IMR-90 (cell line): Measurements from ENCODE around the gene PDZD8. TPM values are rescaled to one million over a fixed set of nuclear protein-coding genes. Genes with fewer than 3 reads are reported as not detected.

ENCODE experiments used
- ATAC-seq: fragments of 200-7000 bp; cut with Tn5 transposase; 2 replicates; pipeline ENCODE4 v1.9.1; 2020; ENCODE audit warnings: low read depth, mild to moderate bottlenecking, moderate library complexity
- BruUV-seq: library from RNA; stranded (reverse); fragments of 400-500 nt; replicated peaks from 2 replicates; lab custom pipeline; 2021; lab: Mats Ljungman, UMichigan
- CTCF ChIA-PET: fragments of 300-600 bp; formaldehyde crosslinking; extraction: SDS; loops from one replicate; lab custom pipeline; 2021; ENCODE audit warnings: antibody characterized with exemption; lab: Yijun Ruan, JAX
- POLR2A ChIA-PET: fragments of 300-600 bp; sonication (Branson Sonifier 250); formaldehyde crosslinking; loops from one replicate; lab custom pipeline; 2022; ENCODE audit warnings: antibody characterized with exemption; ENCODE audit not compliant: unreplicated experiment; lab: Charles Lee
- DNase-seq: peaks from one replicate; pipeline ENCODE4 v3.0.0; 2013
- H2AFZ ChIP-seq: replicated peaks from 2 replicates; pipeline ENCODE3; 2013; ENCODE audit warnings: low read length, mild to moderate bottlenecking; ENCODE audit not compliant: poor library complexity
- H2AK5ac ChIP-seq: 2 replicates; pipeline ENCODE4 v1.6.1; 2013; ENCODE audit warnings: low read depth, low read length, inconsistent platforms
- H2AK9ac ChIP-seq: replicated peaks from 2 replicates; pipeline ENCODE3; 2013; ENCODE audit warnings: mild to moderate bottlenecking, low read depth, low read length, moderate library complexity; ENCODE audit not compliant: poor library complexity
- H2BK120ac ChIP-seq: 2 replicates; pipeline ENCODE4 v1.6.1; 2013; ENCODE audit warnings: low read depth, low read length, inconsistent platforms
- H2BK15ac ChIP-seq: 3 replicates; pipeline ENCODE4 v1.6.1; 2013; ENCODE audit warnings: low read depth, low read length, inconsistent platforms
- H2BK20ac ChIP-seq: 2 replicates; pipeline ENCODE4 v1.6.1; 2013; ENCODE audit warnings: low read depth, mild to moderate bottlenecking, inconsistent platforms, low read length, moderate library complexity
- H2BK5ac ChIP-seq: 2 replicates; pipeline ENCODE4 v1.6.1; 2013; ENCODE audit warnings: mild to moderate bottlenecking, low read depth, low read length, inconsistent platforms; ENCODE audit not compliant: poor library complexity, severe bottlenecking
- H3K14ac ChIP-seq: replicated peaks from 2 replicates; pipeline ENCODE4 v1.6.1; 2013; ENCODE audit warnings: low read depth, low read length, inconsistent platforms
- H3K18ac ChIP-seq: 2 replicates; pipeline ENCODE4 v1.6.1; 2013; ENCODE audit warnings: low read depth, low read length, control low read depth
- H3K23ac ChIP-seq: 2 replicates; pipeline ENCODE4 v1.6.1; 2013; ENCODE audit warnings: low read depth, low read length, inconsistent platforms
- H3K27ac ChIP-seq: 2 replicates; pipeline ENCODE4 v1.5.1; 2013; ENCODE audit warnings: mild to moderate bottlenecking, control low read depth, low read length; ENCODE audit not compliant: insufficient read depth
- H3K27me3 ChIP-seq: 2 replicates; pipeline ENCODE4 v1.6.1; 2013; ENCODE audit warnings: low read length; ENCODE audit not compliant: control insufficient read depth, insufficient read depth
- H3K36me3 ChIP-seq: 2 replicates; pipeline ENCODE4 v1.6.1; 2013; ENCODE audit warnings: low read length, mixed read lengths; ENCODE audit not compliant: control insufficient read depth, insufficient read depth
- H3K4ac ChIP-seq: 2 replicates; pipeline ENCODE4 v1.6.1; 2013; ENCODE audit warnings: low read depth, low read length, inconsistent platforms
- H3K4me1 ChIP-seq: 2 replicates; pipeline ENCODE4 v1.6.1; 2013; ENCODE audit warnings: low read length, mixed read lengths; ENCODE audit not compliant: control insufficient read depth, insufficient read depth
- H3K4me2 ChIP-seq: 2 replicates; pipeline ENCODE4 v1.6.1; 2013; ENCODE audit warnings: low read depth, mild to moderate bottlenecking, control low read depth, low read length, moderate library complexity
- H3K4me3 ChIP-seq: 2 replicates; pipeline ENCODE4 v1.5.1; 2013; ENCODE audit warnings: low read depth, mild to moderate bottlenecking, control low read depth, low read length, moderate library complexity; ENCODE audit not compliant: insufficient read depth
- H3K56ac ChIP-seq: 2 replicates; pipeline ENCODE4 v1.6.1; 2013; ENCODE audit warnings: low read length, inconsistent platforms; ENCODE audit not compliant: insufficient read depth; ENCODE audit errors: extremely low read depth
- H3K79me1 ChIP-seq, 2 experiments: 2 replicates each; pipeline ENCODE4 v1.6.1; 2013; ENCODE audit warnings: low read length in 2 of 2, inconsistent platforms in 1 of 2, low read depth in 1 of 2
- H3K9ac ChIP-seq: 2 replicates; pipeline ENCODE4 v1.6.1; 2013; ENCODE audit warnings: low read depth, low read length, control low read depth
- H3K9me1 ChIP-seq: 2 replicates; pipeline ENCODE4 v1.6.1; 2013; ENCODE audit warnings: low read length, inconsistent platforms; ENCODE audit not compliant: insufficient read depth
- H3K9me3 ChIP-seq: 2 replicates; pipeline ENCODE4 v1.6.1; 2013; ENCODE audit warnings: low read length; ENCODE audit not compliant: control insufficient read depth, insufficient read depth
- H4K20me1 ChIP-seq: 2 replicates; pipeline ENCODE4 v1.6.1; 2013; ENCODE audit warnings: low read length, inconsistent platforms; ENCODE audit not compliant: insufficient read depth
- H4K5ac ChIP-seq: 2 replicates; pipeline ENCODE4 v1.6.1; 2013; ENCODE audit warnings: mild to moderate bottlenecking, low read depth, low read length, control low read depth
- H4K8ac ChIP-seq, 2 experiments: 2 replicates each; pipeline ENCODE4 v1.6.1; 2013; ENCODE audit warnings: low read depth in 2 of 2, low read length in 2 of 2, control low read depth in 1 of 2, inconsistent platforms in 1 of 2
- H4K91ac ChIP-seq: 2 replicates; pipeline ENCODE4 v1.6.1; 2013; ENCODE audit warnings: low read depth, low read length, inconsistent platforms; ENCODE audit not compliant: insufficient read depth
- CHD1 ChIP-seq: IDR thresholded peaks from 2 replicates; pipeline ENCODE4 v1.6.1; 2012; ENCODE audit warnings: low read depth, low read length, improper control_type of control experiment
- MAZ ChIP-seq: IDR thresholded peaks from 2 replicates; pipeline ENCODE4 v1.6.1; 2012; ENCODE audit warnings: low read depth, mild to moderate bottlenecking, low read length, improper control_type of control experiment, moderate library complexity, borderline replicate concordance
- NFE2L2 ChIP-seq: fragments of 150-350 bp; IDR thresholded peaks from 2 replicates; pipeline ENCODE4 v1.6.1; 2016; ENCODE audit warnings: low read depth, mild to moderate bottlenecking, low read length
- RCOR1 ChIP-seq: IDR thresholded peaks from 2 replicates; pipeline ENCODE4 v1.6.1; 2012; ENCODE audit warnings: mild to moderate bottlenecking, low read length, improper control_type of control experiment; ENCODE audit not compliant: insufficient replicate concordance
- WGBS, 2 experiments: methylation state at CpG; one replicate each; pipeline versions ENCODE4 v1.1.5 to v1.1.7; 2013; ENCODE audit warnings: missing lambda C conversion rate in 2 of 2; ENCODE audit not compliant: insufficient read length in 1 of 2; ENCODE audit errors: extremely low coverage in 2 of 2; 5-methylcytosine and 5-hydroxymethylcytosine counted together
- dilution Hi-C: fragments of 300-500 bp; cut with HindIII; formaldehyde crosslinking; loops from one replicate; pipeline ENCODE4 v1.14.3; 2018; ENCODE audit warnings: low sequenced_read_pairs; ENCODE audit not compliant: unreplicated experiment
- in situ Hi-C: fragments of 300-500 bp; cut with MboI; formaldehyde crosslinking; loops from 3 replicates; pipeline ENCODE4 v1.14.3; 2019; ENCODE audit warnings: low sequenced_read_pairs, inconsistent platforms, mixed read lengths
- intact Hi-C: fragments of 100-400 bp; cut with micrococcal nuclease; formaldehyde crosslinking; loops from 2 replicates; pipeline ENCODE4 v1.10.0; 2022
- polyA plus RNA-seq, 3 experiments: library from polyadenylated mRNA; depleted of rRNA; stranded (reverse); fragments of >200 nt; gene quantifications; 2 replicates each; pipeline ENCODE4 v1.2.3, GENCODE V29; 2012; ENCODE audit warnings: low replicate concordance in 1 of 3
- total RNA-seq: library from RNA; depleted of rRNA; stranded (reverse); fragments of >200 nt; gene quantifications from 2 replicates; pipeline ENCODE4 v1.2.3, GENCODE V29; 2012
- TF ChIP-seq, protein P1 (sequence below): fragments of 150-350 bp; IDR thresholded peaks from 2 replicates; pipeline ENCODE4 v1.6.1; 2016; ENCODE audit warnings: low read depth, mild to moderate bottlenecking, low read length, moderate library complexity, borderline replicate concordance
- TF ChIP-seq, protein P2 (sequence below): fragments of 150-350 bp; IDR thresholded peaks from 2 replicates; pipeline ENCODE4 v1.6.1; 2017; ENCODE audit warnings: mild to moderate bottlenecking, antibody characterized with exemption, low read length, low read depth

The PDZD8 gene
- total and polyA plus RNA-seq, 2 of the 4 experiments (the other 2 are of a cell fraction) = 11.3 to 20.4 TPM

DNA sequence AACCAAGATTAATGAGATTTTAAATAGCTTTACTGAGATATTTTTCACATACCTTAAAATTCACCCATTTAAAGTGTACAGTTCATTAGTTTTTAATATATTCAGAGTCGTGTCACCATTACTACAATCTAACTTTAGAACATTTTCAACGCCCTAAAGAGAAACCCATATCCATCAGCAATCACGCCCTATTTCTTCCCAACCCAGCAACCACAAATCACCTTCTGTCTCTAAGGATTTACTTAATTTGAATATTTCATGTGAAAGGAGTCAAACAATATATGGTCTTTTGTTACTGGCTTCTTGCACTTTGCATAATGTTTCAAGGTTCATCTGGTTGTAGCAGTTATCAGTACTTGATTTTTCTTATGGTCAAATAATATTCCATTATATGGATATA lies 25.1 kb upstream of the PDZD8 start:
- H2BK15ac ChIP-seq = no peak overlapping the region
- CTCF ChIA-PET = no interaction called here
- H3K18ac ChIP-seq = no peak overlapping the region
- TF ChIP-seq CHD1 = no peak
- TF ChIP-seq MAZ = no peak
- TF ChIP-seq, protein P1, sequence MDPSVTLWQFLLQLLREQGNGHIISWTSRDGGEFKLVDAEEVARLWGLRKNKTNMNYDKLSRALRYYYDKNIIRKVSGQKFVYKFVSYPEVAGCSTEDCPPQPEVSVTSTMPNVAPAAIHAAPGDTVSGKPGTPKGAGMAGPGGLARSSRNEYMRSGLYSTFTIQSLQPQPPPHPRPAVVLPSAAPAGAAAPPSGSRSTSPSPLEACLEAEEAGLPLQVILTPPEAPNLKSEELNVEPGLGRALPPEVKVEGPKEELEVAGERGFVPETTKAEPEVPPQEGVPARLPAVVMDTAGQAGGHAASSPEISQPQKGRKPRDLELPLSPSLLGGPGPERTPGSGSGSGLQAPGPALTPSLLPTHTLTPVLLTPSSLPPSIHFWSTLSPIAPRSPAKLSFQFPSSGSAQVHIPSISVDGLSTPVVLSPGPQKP = no peak
- TF ChIP-seq NFE2L2 = no peak
- TF ChIP-seq, protein P2, sequence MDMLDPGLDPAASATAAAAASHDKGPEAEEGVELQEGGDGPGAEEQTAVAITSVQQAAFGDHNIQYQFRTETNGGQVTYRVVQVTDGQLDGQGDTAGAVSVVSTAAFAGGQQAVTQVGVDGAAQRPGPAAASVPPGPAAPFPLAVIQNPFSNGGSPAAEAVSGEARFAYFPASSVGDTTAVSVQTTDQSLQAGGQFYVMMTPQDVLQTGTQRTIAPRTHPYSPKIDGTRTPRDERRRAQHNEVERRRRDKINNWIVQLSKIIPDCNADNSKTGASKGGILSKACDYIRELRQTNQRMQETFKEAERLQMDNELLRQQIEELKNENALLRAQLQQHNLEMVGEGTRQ = no peak
- TF ChIP-seq RCOR1 = no peak
- in situ Hi-C loops (no loop called here), dilution Hi-C loops (no loop called here), intact Hi-C loops (no loop called here)
- H4K8ac ChIP-seq = no peak overlapping the region
- no peak overlapping the region for H3K56ac ChIP-seq
- no TSS peak for BruUV-seq
- H3K4me3 ChIP-seq = no peak overlapping the region
- H3K9me3 ChIP-seq = no peaks in the 10 kb centered on the region
- no peaks in the 10 kb centered on the region; the same call in 1 of the 2 replicates for H3K27me3 ChIP-seq
- DNase-seq = no peak
- no peak overlapping the region for H3K4me2 ChIP-seq
- H2BK20ac ChIP-seq = no peak overlapping the region
- POLR2A ChIA-PET = no interaction called here
- no peak overlapping the region for H2AK9ac ChIP-seq
- H3K79me1 ChIP-seq = no peaks in the 10 kb centered on the region
- no peak overlapping the region for H3K4ac ChIP-seq
- H2BK5ac ChIP-seq = no peak overlapping the region
- H4K91ac ChIP-seq = no peak overlapping the region
- no peaks in the 10 kb centered on the region for H3K36me3 ChIP-seq
- H3K14ac ChIP-seq = no peak overlapping the region
- H3K9ac ChIP-seq = no peak overlapping the region
- WGBS, 2 experiments = no CpG with 5 or more reads among the region's 3 CpGs
- no peak overlapping the region for H2AK5ac ChIP-seq
- H3K23ac ChIP-seq = no peak overlapping the region
- H4K5ac ChIP-seq = no peak overlapping the region
- H3K27ac ChIP-seq = no peak overlapping the region
- no peaks in the 10 kb centered on the region for H4K20me1 ChIP-seq
- H3K9me1 ChIP-seq = no peaks in the 10 kb centered on the region
- no peaks in the 10 kb centered on the region for H3K4me1 ChIP-seq
- no peak overlapping the region for H2AFZ ChIP-seq
- ATAC-seq = no peak
- no peak overlapping the region for H2BK120ac ChIP-seq
